Measurements from ENCODE around the gene MBP.

MBP gene

DNA sequence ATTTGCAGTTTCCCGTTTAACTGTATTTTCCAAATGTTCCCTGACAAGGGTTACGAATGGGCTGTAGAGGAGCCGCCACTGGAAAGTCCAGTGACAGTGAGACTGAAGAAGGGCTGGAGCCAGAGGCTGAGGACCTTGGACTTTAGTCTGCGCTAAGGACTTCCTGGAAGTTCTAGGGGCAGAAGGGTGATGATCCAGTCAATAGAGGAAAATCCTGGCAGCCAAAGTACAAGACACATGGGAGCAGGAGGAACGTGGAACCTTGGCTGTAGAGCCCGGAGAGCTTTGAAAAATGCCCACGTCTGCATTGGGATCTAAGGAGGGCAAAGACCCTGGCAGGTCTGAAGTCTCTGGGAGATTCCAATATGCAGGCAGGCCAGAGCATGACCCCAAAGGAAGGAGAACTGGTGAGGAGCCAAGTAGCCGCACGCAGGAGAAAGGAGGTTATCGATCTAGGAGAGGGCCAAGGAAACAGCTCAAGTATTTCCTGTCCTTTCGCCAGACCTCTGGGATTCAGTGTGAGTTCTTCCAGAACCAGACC is 28.5 kb downstream of the MBP start:
- H3K36me3 ChIP-seq: peaks cover 63% of the 10 kb centered on the region
- TF ChIP-seq, protein P1, sequence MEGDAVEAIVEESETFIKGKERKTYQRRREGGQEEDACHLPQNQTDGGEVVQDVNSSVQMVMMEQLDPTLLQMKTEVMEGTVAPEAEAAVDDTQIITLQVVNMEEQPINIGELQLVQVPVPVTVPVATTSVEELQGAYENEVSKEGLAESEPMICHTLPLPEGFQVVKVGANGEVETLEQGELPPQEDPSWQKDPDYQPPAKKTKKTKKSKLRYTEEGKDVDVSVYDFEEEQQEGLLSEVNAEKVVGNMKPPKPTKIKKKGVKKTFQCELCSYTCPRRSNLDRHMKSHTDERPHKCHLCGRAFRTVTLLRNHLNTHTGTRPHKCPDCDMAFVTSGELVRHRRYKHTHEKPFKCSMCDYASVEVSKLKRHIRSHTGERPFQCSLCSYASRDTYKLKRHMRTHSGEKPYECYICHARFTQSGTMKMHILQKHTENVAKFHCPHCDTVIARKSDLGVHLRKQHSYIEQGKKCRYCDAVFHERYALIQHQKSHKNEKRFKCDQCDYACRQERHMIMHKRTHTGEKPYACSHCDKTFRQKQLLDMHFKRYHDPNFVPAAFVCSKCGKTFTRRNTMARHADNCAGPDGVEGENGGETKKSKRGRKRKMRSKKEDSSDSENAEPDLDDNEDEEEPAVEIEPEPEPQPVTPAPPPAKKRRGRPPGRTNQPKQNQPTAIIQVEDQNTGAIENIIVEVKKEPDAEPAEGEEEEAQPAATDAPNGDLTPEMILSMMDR (IDR thresholded peaks at IDR 0.05): no peak
- peak overlapping the region; percentile 98 for H3K27ac ChIP-seq
- H3K9me3 ChIP-seq: no peaks in the 10 kb centered on the region
- H3K27me3 ChIP-seq: no peaks in the 10 kb centered on the region
- peaks cover 85 to 99% of the 10 kb centered on the region in 2 experiments for H3K4me1 ChIP-seq (ENCODE audit: control insufficient read depth in 1 of 2, insufficient read depth in 1 of 2, low read depth in 1 of 2, low read length in 1 of 2)
- no peak overlapping the region for H3K4me3 ChIP-seq (ENCODE audit: low read depth in 1 of 2, low read length in 1 of 2)

- Histone ChIP-seq H3K4me3 (ENCODE audit: low read depth in 1 of 2, low read length in 1 of 2) (no peak overlapping the region), H3K27me3 (no peaks in the 10 kb centered on the region), H3K27ac (peak overlapping the region; percentile 98), H3K9me3 (no peaks in the 10 kb centered on the region), H3K36me3 (peaks cover 61% of the 10 kb centered on the region), H3K4me1 (ENCODE audit: control insufficient read depth in 1 of 2, insufficient read depth in 1 of 2, low read depth in 1 of 2, low read length in 1 of 2) (peaks cover 85 to 99% of the 10 kb centered on the region in 2 experiments)
- TF ChIP-seq, protein P1 (IDR thresholded peaks at IDR 0.05): no peak
Observed at GRCh38 chr18:77103187-77103850, 29.3 kb downstream of the MBP start.

DNA sequence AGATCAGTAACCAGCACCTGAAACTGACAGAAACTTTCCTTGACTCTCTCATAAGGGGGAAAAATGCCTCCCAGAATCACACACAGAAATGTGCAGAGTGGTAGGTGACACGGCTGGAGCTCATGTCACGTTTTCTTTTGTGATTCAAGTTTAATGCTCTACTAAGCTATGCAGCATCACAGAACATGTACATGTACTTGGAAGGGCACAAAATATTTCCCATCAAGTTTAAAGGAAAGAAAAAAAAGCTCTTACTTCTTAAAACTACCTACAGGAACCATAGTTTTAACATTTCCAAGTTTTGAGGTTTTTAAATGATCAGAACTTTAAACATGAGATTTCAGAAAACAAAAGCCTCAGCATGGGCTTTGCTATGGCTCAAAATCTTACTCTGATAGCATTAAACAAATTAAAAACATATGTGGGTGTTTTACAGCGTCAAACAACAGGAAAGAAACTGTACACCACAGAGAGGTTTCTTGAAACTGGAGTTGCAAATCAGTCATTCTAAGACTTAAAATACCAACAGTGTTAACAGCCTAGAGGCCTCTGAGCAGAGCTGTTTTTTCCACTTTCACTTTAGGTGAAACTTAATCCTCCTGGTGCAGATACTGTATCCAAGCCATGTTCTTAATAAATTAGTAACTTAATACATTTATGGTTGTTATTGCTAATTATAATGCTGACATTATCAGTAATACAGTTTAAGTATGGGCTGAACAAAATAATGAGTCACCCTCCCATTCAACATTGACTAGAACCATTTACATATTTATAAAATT is 30.1 kb downstream of the MBP start:
- Histone ChIP-seq H3K4me3 (ENCODE audit: low read depth in 1 of 2, low read length in 1 of 2) (peak overlapping the region; percentile 35 to 50), H3K27ac (peak overlapping the region; percentile 98), H3K27me3 (no peaks in the 10 kb centered on the region), H3K9me3 (no peaks in the 10 kb centered on the region), H3K36me3 (peaks cover 63% of the 10 kb centered on the region), H3K4me1 (ENCODE audit: control insufficient read depth in 1 of 2, insufficient read depth in 1 of 2, low read depth in 1 of 2, low read length in 1 of 2) (peaks cover 85 to 99% of the 10 kb centered on the region in 2 experiments)
- TF ChIP-seq, protein P1 (IDR thresholded peaks at IDR 0.05): no peak

- Histone ChIP-seq H3K27ac (peak overlapping the region; percentile 98), H3K9me3 (no peaks in the 10 kb centered on the region), H3K4me1 (ENCODE audit: control insufficient read depth in 1 of 2, insufficient read depth in 1 of 2, low read depth in 1 of 2, low read length in 1 of 2) (peaks cover 85 to 99% of the 10 kb centered on the region in 2 experiments), H3K36me3 (peaks cover 70% of the 10 kb centered on the region), H3K27me3 (no peaks in the 10 kb centered on the region), H3K4me3 (ENCODE audit: low read depth in 1 of 2, low read length in 1 of 2) (peak overlapping the region; percentile 35 to 50)
- TF ChIP-seq, protein P1 (IDR thresholded peaks at IDR 0.05): no peak
Observed at GRCh38 chr18:77101410-77102258, 30.9 kb downstream of the MBP start.

DNA sequence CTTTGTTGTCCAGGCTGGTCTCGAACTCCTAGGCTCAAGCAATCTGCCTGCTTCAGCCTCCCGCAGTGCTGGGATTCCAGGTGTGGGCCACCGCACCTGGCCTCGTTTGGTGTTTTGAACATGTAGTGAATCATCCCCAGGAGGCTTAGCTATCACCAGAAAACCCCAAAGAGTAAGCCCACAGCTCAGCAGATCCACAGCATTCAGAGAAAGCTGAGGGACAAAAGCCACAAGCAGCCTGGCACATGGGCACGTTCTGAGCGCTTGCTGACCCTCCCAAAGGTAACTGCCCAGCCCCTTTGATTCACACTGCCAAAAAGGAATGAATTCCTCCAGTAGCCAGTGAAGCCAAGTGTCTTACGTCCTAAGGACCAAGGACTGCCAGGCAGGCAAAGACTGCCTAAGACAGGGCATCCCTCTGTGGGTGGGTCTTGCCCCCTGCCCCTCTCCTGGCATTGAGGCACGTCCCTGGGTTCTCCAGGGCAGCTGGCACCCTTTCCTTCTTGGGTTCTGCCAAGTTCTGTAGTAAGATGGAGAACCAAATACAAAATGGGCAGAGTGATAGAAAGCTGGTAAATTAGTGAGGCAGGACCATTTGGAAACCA is 31.7 kb downstream of the MBP start:
- no peaks in the 10 kb centered on the region for H3K9me3 ChIP-seq
- no peaks in the 10 kb centered on the region for H3K27me3 ChIP-seq
- peak overlapping the region; percentile 98 for H3K27ac ChIP-seq
- TF ChIP-seq, protein P1 (IDR thresholded peaks at IDR 0.05): no peak
- peaks cover 74% of the 10 kb centered on the region for H3K36me3 ChIP-seq
- H3K4me3 ChIP-seq (ENCODE audit: low read depth in 1 of 2, low read length in 1 of 2): peak overlapping the region; percentile 35 to 50
- peaks cover 85 to 99% of the 10 kb centered on the region in 2 experiments for H3K4me1 ChIP-seq (ENCODE audit: control insufficient read depth in 1 of 2, insufficient read depth in 1 of 2, low read depth in 1 of 2, low read length in 1 of 2)

Data from neutrophil (primary cell).